LNCAP (cell line): Measurements from ENCODE around the gene LHX2.

Experiments used
- CTCF ChIP-seq: fragments of 450-650 bp; IDR thresholded peaks from 2 replicates; pipeline ENCODE4 v1.5.1; 2017; ENCODE audit warnings: mild to moderate bottlenecking

The LHX2 gene

GRCh38 chr9:124035001-124035650, 23.6 kb downstream of the LHX2 start:
- no peak for TF ChIP-seq CTCF

- TF ChIP-seq CTCF, result no peak
These were observed 25.0 kb downstream of the LHX2 start for GRCh38 chr9:124036578-124036977.

GRCh38 chr9:124037790-124038189, 26.2 kb downstream of the LHX2 start:
- peak; percentile 23; the same call in 1 of the 2 replicates for TF ChIP-seq CTCF

- no peak for TF ChIP-seq CTCF
These were observed 26.7 kb downstream of the LHX2 start for GRCh38 chr9:124038239-124038638.

- no peak for TF ChIP-seq CTCF
These were observed 27.4 kb downstream of the LHX2 start for GRCh38 chr9:124038790-124039633.

- TF ChIP-seq CTCF, result no peak
These were observed 28.8 kb downstream of the LHX2 start for GRCh38 chr9:124040186-124040931.

- TF ChIP-seq CTCF, result peak; percentile 85
These were observed 29.6 kb downstream of the LHX2 start for GRCh38 chr9:124040935-124041816.
